GM12864 (cell line): ENCODE measurements around the gene PARP1.

ENCODE experiments used
- DNase-seq: peaks from one replicate; pipeline ENCODE4 v3.0.0-alpha.2; 2011; ENCODE audit warnings: low read depth
- H3K4me3 ChIP-seq: 2 replicates; pipeline ENCODE4 v1.5.1; 2011; ENCODE audit warnings: mild to moderate bottlenecking, low read depth, low read length, control low read depth
- TF ChIP-seq, protein P1 (sequence below): IDR thresholded peaks from 2 replicates; pipeline ENCODE4 v1.5.1; 2011; ENCODE audit warnings: low read depth, mild to moderate bottlenecking, moderate library complexity, low read length, control low read depth, inconsistent platforms; ENCODE audit errors: missing control alignments

Gene PARP1

DNA sequence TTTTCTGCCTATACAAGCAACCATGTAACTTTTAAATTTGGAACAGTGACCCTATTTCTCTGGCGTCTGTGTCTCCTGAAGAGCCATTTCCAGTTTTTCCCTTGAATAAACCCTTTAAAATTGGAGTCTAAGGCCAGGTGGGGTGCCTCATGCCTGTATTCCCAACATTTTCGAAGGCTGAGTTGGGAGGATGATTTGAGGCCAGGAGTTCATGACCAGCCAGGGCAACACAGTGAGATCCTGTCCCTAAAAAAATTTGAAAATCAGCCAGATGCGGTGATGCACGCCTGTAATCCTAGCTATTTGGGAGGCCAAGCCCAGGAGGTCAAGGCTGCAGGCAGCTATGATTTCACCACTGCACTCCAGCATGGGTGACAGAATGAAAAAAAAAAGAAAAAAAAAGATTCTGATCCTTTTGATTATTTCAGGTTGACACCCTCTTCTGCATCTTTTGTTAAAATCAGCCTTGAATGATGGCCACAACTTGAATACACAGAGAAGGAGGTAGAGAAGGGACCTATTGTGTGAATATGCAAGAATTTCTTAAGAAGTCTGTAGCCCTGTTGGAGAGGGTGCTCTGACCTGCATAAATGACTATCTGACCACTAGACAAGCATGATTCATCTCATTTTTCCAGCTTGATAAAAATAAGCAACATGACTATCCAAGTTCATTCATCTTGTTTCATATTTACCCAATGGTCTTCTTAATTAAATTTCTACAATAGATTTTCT is 40.2 kb upstream of the PARP1 start:
- DNase-seq = no peak
- TF ChIP-seq, protein P1, sequence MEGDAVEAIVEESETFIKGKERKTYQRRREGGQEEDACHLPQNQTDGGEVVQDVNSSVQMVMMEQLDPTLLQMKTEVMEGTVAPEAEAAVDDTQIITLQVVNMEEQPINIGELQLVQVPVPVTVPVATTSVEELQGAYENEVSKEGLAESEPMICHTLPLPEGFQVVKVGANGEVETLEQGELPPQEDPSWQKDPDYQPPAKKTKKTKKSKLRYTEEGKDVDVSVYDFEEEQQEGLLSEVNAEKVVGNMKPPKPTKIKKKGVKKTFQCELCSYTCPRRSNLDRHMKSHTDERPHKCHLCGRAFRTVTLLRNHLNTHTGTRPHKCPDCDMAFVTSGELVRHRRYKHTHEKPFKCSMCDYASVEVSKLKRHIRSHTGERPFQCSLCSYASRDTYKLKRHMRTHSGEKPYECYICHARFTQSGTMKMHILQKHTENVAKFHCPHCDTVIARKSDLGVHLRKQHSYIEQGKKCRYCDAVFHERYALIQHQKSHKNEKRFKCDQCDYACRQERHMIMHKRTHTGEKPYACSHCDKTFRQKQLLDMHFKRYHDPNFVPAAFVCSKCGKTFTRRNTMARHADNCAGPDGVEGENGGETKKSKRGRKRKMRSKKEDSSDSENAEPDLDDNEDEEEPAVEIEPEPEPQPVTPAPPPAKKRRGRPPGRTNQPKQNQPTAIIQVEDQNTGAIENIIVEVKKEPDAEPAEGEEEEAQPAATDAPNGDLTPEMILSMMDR = no peak
- no peak overlapping the region for H3K4me3 ChIP-seq

DNA sequence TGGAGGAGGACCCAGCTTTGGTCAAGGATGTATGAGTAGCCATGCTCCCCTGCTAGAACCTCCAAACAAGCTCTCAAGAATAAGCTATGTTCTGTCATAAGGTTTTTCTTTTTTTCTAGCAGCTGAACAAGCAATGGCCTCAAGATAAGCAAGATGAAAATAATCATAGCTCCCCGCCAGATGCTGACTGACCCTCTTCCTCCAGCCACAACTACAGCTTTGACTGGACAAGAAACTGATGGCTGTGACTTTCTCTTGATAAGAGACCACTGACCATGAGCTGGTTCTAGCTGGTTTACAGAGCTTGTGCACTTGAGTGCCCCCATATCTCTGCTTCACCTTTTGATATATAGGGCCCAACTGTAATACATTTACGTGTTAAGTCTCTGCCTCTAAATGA is 38.2 kb upstream of the PARP1 start:
- DNase-seq = no peak
- no peak overlapping the region for H3K4me3 ChIP-seq
- TF ChIP-seq, protein P1 = no peak

DNA sequence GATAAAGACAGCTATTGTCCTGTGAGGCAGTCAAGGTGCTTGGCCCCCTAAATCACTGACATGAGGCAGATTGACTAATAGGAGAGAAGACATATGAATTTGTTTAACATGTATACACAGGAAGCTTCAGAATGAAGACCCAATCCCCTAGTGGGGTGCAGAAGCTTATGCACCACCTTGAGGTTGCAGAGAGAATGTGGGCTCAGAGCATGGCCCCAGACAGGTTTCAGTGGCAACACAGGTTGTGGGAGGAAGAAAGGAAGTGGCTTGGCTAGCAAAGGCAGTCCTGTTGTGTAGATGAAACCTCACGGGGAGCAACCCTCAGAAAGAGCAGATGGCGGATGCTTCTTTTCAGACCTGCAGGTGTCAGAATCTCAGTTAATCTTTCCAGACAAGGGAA is 37.0 kb upstream of the PARP1 start:
- H3K4me3 ChIP-seq = no peak overlapping the region

DNA sequence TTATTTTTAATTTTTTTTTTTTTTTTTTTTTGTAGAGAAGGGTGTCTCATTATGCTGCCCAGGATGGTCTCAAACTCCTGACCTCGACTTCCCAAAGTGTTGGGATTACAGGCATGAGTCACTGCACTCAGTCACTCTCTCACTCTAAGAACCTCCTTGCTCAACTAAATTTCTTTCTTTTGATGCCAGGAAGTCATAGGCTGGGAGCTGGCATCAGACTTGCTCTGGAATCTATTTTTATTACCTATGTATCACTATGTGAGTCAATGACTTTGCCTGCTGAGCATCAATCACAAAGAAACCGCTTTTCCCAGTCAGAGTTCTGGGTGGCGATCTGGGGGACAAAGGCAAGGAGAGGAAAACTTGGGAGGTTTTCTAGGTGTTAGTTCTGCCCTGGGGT is 35.5 kb upstream of the PARP1 start:
- no peak for DNase-seq
- H3K4me3 ChIP-seq = no peak overlapping the region
- TF ChIP-seq, protein P1 = no peak

More for the DNA sequence above, 37.0 kb upstream of the PARP1 start:
- DNase-seq = peak; percentile 93
- TF ChIP-seq, protein P1 = peak; percentile 56

DNA sequence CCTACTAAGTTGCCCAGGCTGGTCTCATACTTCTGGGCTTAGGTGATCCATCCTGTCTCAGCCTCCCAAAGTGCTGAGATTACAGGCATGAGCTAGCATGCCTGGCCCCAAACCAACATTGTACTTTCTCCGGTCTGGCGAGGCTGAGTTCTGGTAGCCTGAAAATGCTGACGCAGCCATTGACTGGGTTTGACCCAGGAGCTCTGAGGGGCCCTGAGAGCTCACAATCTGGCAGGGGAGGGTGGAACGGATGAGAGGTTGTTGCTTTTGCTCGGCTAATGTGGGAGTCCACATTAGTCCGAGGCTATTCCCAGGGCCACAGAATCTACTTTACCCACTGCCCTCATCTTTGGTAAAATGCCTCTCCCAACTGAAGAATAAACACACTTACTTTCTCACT is 35.1 kb upstream of the PARP1 start:
- H3K4me3 ChIP-seq = no peak overlapping the region
- TF ChIP-seq, protein P1 = no peak
- DNase-seq = no peak

DNA sequence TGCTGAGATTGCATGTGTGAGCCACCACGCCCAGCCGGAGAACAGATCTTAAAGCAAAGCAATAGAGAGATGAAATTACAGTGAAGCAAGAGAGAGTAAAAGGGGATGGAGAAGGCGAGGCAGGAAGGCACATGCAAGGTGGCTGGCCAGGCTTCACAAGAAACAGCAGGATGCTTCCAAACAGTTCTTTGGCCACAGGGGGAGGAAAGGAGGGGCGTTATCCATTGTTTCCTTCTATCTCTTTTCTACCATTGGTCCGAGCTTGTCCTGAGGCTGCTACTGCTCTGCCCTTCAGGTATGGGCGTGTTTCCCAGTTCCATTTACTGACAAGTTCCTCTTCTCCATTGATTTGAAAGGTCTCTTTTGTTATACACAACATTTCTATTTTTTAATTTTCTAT is 33.7 kb upstream of the PARP1 start:
- no peak for DNase-seq
- H3K4me3 ChIP-seq = no peak overlapping the region
- TF ChIP-seq, protein P1 = no peak

DNA sequence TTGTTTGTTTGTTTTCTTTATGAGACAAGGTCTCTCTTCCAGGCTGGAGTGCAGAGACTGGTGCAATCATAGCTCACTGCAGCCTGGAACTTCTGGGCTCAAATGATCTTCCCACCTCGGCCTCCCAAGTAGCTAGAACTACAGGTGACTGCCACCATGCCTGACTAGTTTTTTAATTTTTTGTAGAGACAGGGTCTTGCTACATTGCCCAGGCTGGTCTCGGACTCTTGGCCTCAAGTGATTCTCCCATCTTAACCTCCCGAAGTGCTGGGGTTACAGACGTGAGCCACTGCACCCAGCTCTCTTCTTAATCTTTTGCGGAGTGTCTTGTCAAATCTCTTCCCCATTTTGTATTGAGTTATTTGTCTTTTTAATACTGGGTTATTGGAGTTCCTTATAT is 32.6 kb upstream of the PARP1 start:
- TF ChIP-seq, protein P1 = no peak
- no peak for DNase-seq
- H3K4me3 ChIP-seq = no peak overlapping the region
